ENCODE data around the gene HORMAD2. TPM values are rescaled to one million over a fixed set of nuclear protein-coding genes. Genes with fewer than 3 reads are reported as not detected.
"Not testable (repeated sequence)": the region's sequence is repeated elsewhere in the genome, so short reads cannot be mapped to it uniquely, and the experiment has no call there.

The HORMAD2 gene
- total RNA-seq, 1 donor: not detected

DNA sequence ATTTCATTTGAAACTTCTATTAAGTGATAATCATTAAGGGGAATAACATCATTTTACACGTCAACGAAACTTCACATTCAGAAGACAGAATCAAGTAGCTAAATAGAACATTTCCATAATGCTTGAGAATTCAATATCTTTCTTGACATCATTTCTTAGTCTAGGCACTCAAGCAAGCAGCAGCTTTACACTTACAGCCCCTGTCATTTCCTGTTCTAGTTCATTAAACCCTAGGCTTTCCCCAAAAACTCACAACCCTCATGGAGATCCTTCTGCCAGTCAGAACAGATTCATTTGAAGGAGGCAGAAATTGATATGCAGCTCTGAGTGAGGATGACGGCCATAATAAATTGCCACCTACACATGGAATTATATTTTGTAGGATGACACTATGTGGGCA, 5.3 kb upstream of the HORMAD2 start:
- Histone ChIP-seq H3K9me3 (ENCODE audit: low read depth, low read length) (no peaks in the 10 kb centered on the region), H3K4me3 (ENCODE audit: low read length) (no peak overlapping the region), H3K27me3 (ENCODE audit: insufficient read depth, low read length) (peaks cover 14% of the 10 kb centered on the region), H3K4me1 (ENCODE audit: insufficient read depth, low read length) (peaks cover 2% of the 10 kb centered on the region)

DNA sequence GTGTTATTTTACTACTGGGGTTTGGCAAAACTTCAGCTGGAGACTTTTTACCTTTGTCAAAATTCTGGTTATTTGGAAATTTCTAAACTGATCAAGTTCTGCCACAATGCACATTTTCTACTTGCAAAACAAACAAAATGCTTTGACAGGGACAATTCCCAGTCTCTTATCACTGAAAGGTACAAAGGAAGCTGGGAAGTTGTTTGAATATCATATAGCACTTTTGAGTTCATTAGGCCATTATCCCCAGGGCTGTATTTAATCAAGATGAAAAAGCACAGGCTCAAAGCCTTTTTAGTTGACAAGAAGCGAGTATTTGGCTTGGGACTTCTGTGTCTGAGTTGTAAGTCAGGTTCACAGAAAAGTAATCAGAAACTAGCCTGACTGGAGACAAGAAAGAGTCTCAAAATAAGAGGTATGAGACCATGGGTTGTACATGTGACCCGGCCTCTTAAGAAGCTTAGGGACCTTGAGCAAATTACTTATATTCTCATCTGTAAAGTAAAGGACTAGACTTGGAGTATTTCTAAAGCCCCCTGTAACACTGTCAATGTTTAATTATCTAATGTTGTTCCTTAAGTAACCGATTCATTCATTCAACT, 2.9 kb upstream of the HORMAD2 start:
- no peaks in the 10 kb centered on the region for H3K9me3 ChIP-seq (ENCODE audit: low read depth, low read length)
- no peak overlapping the region for H3K4me3 ChIP-seq (ENCODE audit: low read length)
- peaks cover 11% of the 10 kb centered on the region for H3K27me3 ChIP-seq (ENCODE audit: insufficient read depth, low read length)
- peaks cover 6% of the 10 kb centered on the region for H3K4me1 ChIP-seq (ENCODE audit: insufficient read depth, low read length)

DNA sequence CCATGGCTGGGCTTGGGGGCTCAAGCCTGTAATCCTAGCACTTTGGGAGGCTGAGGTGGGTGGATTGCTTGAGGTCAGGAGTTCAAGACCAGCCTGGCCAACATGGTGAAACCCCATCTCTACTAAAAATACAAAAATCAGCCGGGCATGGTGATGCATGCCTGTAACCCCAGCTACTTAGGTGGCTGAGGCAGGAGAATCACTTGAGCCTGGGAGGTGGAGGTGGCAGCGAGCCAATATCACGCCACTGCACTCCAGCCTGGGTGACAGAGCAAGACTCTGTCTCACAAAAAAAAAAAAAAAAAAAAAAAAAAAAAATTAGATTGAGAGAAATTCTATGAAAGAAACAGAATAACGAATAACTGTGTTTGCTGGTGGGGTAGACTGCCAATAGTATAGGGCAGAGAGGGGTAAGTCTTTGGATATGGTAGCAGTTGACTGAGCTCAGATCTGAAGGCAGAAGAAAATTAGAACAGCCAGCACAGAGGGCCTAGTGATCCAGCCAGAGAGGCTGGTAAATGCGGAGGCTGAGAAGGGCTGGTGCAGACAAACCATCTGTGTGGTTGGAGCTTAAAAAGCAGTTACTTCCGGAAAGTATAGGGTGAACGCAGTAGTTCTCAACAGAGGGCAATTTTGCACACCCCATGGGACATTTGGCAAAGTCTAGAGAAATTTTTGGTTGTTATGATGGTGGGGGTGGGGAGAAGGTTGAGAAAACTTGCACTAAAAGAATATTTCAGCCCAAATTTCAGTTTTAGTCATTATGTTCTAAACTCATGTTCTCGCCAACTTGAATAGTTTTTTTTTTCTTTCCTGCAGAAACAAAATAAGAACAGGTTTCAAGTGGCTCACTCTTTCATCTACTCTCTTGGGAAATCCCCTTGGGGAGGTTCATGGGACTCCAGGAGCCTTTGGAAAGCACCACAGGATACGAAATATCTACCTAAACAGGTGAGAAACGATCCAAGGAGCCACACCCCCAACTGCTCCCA, 1.6 kb upstream of the HORMAD2 start:
- no peaks in the 10 kb centered on the region for H3K9me3 ChIP-seq (ENCODE audit: low read depth, low read length)
- peaks cover 11% of the 10 kb centered on the region for H3K27me3 ChIP-seq (ENCODE audit: insufficient read depth, low read length)
- H3K4me3 ChIP-seq (ENCODE audit: low read length): no peak overlapping the region
- peaks cover 6% of the 10 kb centered on the region for H3K4me1 ChIP-seq (ENCODE audit: insufficient read depth, low read length)

DNA sequence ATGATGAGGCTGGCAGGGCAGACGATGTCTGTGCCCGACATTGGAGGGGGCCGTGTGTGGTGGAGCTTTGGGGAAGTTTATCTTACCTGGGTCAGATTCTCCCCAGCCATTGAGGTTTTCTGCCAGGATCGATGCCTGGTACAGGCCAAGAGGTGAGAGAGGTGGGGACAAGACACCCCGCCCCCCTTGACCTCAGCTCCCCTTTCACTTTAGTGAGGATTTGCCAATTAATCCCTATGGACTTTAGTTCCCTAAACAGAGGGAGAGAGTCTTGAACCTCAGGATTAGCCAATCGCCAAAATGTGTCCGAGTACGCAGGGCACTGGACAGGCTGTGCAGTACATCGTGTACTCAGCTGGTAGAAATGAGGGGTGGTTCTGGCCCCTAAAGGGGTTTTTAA, 541 bp downstream of the HORMAD2 start:
- Histone ChIP-seq H3K4me1 (ENCODE audit: insufficient read depth, low read length) (peaks cover 6% of the 10 kb centered on the region), H3K9me3 (ENCODE audit: low read depth, low read length) (no peaks in the 10 kb centered on the region), H3K4me3 (ENCODE audit: low read length) (no peak overlapping the region), H3K27me3 (ENCODE audit: insufficient read depth, low read length) (peaks cover 8% of the 10 kb centered on the region)

DNA sequence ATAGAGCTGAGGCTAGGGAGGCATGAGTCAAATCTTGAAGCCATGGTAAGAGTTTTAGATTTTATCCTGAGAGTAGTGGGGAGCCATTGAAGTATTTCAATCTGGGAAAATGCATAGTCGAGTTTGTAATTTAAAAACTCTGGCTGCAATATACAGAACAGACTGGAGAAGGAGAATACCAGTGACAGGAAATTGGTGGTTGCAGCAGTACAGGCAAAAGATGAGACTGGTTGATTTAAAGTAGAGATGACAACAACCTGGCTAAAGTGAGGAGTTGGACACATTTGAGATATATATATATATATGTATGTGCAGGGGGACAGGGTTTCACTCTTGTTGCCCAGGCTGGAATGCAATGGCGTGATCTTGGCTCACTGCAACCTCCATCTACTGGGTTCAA, 6.2 kb downstream of the HORMAD2 start:
- H3K9me3 ChIP-seq (ENCODE audit: low read depth, low read length): no peaks in the 10 kb centered on the region
- no peaks in the 10 kb centered on the region for H3K4me1 ChIP-seq (ENCODE audit: insufficient read depth, low read length)
- H3K27me3 ChIP-seq (ENCODE audit: insufficient read depth, low read length): no peaks in the 10 kb centered on the region
- H3K4me3 ChIP-seq (ENCODE audit: low read length): no peak overlapping the region

DNA sequence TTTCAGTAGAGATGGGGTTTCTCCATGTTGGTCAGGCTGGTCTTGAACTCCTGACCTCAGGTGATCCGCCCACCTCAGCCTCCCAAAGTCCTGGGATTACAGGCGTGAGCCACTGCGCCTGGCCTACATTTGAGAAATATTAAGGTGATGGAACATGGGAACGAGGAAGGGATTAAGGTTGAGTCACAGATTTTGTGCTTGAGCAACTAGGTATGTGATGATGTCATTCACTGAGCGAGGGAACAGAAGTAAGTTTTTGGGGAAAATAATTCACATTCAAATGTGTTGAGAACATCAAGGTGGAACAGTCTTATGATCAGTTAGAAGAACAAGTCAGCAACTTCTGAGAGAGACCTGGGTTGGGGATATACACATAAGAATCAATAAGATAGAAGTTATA, 6.8 kb downstream of the HORMAD2 start:
- not testable (repeated sequence) for H3K9me3 ChIP-seq (ENCODE audit: low read depth, low read length); H3K4me1 ChIP-seq (ENCODE audit: insufficient read depth, low read length); H3K27me3 ChIP-seq (ENCODE audit: insufficient read depth, low read length); H3K4me3 ChIP-seq (ENCODE audit: low read length)

DNA sequence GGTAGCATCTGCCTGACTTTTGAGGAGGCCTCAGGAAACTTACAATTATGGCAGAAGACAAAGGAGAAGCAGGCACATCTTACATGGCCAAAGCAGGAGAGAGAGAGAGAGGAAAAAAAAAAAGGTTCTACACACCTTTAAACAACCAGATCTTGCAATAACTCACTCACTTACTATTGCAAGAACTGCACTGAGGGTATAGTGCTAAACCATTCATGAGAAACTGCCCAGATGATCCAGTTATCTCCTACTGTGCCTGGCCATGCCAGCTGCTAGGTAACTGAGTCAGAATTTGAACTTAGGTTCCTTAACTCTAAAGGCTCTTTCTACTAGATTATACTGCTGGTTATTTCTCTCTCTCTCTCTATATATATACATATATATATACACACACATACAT, 7.3 kb downstream of the HORMAD2 start:
- H3K9me3 ChIP-seq (ENCODE audit: low read depth, low read length): no peaks in the 10 kb centered on the region
- H3K4me3 ChIP-seq (ENCODE audit: low read length): no peak overlapping the region
- H3K27me3 ChIP-seq (ENCODE audit: insufficient read depth, low read length): no peaks in the 10 kb centered on the region
- H3K4me1 ChIP-seq (ENCODE audit: insufficient read depth, low read length): no peaks in the 10 kb centered on the region

DNA sequence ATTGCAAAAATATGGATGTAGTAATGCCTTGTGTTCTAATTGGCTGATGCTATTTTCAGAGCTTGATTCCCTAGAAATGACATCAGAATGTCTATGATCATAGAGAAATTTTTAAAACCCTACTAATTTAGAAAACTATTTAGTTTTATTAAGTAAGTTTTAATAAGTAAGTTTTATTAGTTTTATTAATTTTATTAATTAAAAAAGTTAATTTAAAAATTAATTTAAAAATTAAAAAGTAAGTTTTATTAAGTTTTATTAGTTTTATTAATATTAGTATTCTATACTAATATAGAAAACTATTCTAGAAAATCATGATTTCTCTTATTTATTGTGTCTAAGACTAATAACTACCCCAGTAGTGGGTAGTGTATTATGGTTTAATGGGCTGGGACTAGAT, 8.2 kb downstream of the HORMAD2 start:
- no peaks in the 10 kb centered on the region for H3K27me3 ChIP-seq (ENCODE audit: insufficient read depth, low read length)
- no peaks in the 10 kb centered on the region for H3K9me3 ChIP-seq (ENCODE audit: low read depth, low read length)
- no peak overlapping the region for H3K4me3 ChIP-seq (ENCODE audit: low read length)
- H3K4me1 ChIP-seq (ENCODE audit: insufficient read depth, low read length): no peaks in the 10 kb centered on the region

DNA sequence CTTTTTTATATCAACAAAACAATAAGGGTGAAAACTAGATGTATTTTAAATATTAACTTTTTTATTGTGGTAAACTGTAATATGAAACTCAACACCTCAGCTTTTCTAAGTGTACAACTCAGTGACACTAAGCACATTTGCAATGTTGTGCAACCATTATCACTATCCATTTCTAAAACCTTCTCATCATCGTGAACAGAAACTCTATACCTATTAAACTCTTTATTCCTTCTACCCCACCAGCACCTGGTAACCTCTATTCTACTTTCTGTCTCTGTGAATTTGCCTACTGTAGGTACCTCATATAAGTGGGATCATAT, 9.4 kb downstream of the HORMAD2 start:
- no peaks in the 10 kb centered on the region for H3K9me3 ChIP-seq (ENCODE audit: low read depth, low read length)

DNA sequence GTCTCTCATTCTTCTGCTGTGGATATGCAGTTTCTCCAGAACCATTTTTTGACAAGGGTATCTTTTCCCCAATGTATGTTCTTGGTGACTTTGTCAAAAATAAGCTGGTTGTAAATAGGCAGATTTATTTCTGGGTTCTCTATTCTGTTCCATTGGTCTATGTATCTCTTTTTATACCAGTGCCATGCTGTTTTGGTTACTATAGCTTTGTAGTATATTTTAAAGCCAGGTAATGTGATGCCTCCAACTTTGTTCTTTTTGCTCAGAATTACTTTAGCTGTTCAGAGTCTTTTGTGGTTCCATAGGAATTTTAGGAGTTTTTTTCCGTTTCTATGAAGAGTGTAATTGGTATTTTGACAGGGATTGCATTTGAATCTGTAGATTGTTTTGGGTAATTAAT, 12.4 kb downstream of the HORMAD2 start:
- Histone ChIP-seq H3K9me3 (ENCODE audit: low read depth, low read length) (no peaks in the 10 kb centered on the region), H3K4me3 (ENCODE audit: low read length) (no peak overlapping the region), H3K27me3 (ENCODE audit: insufficient read depth, low read length) (no peaks in the 10 kb centered on the region), H3K4me1 (ENCODE audit: insufficient read depth, low read length) (no peaks in the 10 kb centered on the region)

More for the DNA sequence above, 9.4 kb downstream of the HORMAD2 start:
- Histone ChIP-seq H3K27me3 (ENCODE audit: insufficient read depth, low read length) (no peaks in the 10 kb centered on the region), H3K4me3 (ENCODE audit: low read length) (no peak overlapping the region), H3K4me1 (ENCODE audit: insufficient read depth, low read length) (no peaks in the 10 kb centered on the region)

DNA sequence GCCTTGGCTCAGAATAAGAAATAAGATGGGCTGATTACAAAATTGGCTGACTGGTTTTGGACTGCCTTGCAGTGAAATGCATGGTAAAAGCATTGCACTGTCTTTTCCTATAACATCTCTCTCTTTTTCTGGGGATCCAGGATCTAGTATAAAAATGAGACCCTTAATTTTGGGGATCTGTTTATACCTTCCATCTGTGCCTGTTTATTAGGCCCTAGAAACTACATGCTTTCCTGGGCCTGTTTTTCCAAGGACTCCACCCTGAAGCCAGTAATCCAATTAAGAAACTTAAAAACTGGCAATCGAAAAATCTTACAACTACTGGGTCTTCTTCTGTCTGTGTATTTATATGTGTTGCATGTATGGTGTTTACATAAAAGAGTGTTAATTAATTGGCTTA, 14.5 kb downstream of the HORMAD2 start:
- Histone ChIP-seq H3K4me3 (ENCODE audit: low read length) (no peak overlapping the region), H3K27me3 (ENCODE audit: insufficient read depth, low read length) (no peaks in the 10 kb centered on the region), H3K4me1 (ENCODE audit: insufficient read depth, low read length) (no peaks in the 10 kb centered on the region), H3K9me3 (ENCODE audit: low read depth, low read length) (no peaks in the 10 kb centered on the region)

DNA sequence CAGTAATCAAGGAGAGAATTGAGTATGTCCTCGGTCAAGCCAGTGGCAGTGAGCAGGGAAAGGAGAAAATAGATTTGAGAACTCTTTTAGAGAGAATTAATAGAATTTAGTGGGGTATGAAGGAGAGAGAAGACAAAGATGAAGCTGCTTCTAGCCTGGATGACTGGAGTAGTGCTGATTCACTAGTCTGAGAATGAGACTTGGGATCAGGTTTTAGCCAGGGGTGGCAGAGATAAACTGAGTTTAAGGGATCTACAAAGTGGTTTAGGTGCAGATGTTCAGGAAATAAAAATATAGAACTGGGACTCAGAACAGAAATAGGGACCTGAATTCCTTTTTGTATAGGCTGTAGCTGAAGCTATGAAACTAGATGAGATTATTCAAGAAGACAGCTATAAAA, 17.6 kb downstream of the HORMAD2 start:
- H3K27me3 ChIP-seq (ENCODE audit: insufficient read depth, low read length): no peaks in the 10 kb centered on the region
- H3K4me1 ChIP-seq (ENCODE audit: insufficient read depth, low read length): no peaks in the 10 kb centered on the region
- H3K4me3 ChIP-seq (ENCODE audit: low read length): no peak overlapping the region
- no peaks in the 10 kb centered on the region for H3K9me3 ChIP-seq (ENCODE audit: low read depth, low read length)

DNA sequence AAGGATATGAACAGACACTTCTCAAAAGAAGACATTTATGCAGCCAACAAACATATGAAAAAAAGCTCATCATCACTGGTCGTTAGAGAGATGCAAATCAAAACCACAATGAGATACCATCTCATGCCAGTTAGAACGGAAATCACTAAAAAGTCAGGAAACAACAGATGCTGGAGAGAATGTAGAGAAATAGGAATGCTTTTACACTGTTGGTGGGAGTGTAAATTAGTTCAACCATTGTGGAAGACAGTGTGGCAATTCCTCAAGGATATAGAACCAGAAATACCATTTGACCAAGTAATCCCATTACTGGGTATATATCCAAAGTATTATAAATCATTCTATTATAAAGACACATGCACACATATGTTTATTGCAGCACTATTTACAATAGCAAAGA, 20.5 kb downstream of the HORMAD2 start:
- not testable (repeated sequence) for H3K9me3 ChIP-seq (ENCODE audit: low read depth, low read length)

DNA sequence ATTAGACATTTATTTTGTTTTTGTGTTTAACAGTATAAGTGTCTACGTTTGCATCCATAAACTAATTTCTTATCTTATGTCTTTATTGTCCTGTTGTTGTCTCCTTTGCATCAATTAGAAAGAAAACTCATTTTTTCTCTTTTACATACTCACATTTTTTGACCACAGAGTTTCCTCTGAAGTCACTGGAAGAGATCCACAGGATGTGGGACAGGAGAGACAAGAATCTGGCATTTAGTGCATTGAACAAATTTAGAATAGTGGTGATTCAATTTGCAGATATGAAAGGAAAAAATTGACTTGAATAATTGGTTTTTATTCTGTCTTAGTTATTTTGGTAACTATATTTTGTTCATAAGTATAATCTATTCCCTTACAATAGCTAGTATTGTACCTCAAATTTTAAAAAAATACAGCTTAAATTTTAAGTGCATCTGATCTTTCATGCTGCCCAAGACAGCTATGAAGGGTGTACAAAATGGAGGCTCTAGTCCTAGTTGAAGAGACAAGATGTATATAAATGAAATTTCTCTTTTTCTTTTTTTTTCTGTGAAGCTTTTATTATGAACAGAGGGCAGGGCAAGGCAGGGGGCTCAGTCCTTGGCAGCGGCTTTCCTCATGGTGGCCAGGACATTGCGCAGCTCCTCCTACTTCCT, 24.4 kb downstream of the HORMAD2 start:
- Histone ChIP-seq H3K9me3 (ENCODE audit: low read depth, low read length) (no peaks in the 10 kb centered on the region), H3K4me1 (ENCODE audit: insufficient read depth, low read length) (peaks cover 5% of the 10 kb centered on the region)

More for the DNA sequence above, 20.5 kb downstream of the HORMAD2 start:
- not testable (repeated sequence) for H3K27me3 ChIP-seq (ENCODE audit: insufficient read depth, low read length); H3K4me3 ChIP-seq (ENCODE audit: low read length); H3K4me1 ChIP-seq (ENCODE audit: insufficient read depth, low read length)

DNA sequence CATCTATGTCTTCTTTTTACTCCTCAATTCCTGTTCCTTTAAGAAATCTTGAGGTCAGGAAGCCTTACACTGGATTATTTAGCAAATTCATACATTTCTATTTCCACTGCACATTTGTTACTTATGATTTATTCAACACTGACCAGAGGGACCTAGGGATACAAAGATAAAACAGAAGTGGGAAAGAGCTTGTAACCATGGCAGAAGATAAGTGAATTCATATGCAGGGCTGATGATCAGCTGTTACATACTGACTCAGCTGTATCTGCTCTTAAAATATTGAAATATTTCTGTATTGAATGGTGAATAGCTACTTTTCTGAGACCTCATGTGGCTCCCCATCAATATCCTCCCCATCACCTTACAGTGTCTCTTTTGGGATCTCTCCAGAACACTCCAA, 25.2 kb downstream of the HORMAD2 start:
- Histone ChIP-seq H3K27me3 (ENCODE audit: insufficient read depth, low read length) (no peaks in the 10 kb centered on the region), H3K4me3 (ENCODE audit: low read length) (no peak overlapping the region), H3K9me3 (ENCODE audit: low read depth, low read length) (no peaks in the 10 kb centered on the region), H3K4me1 (ENCODE audit: insufficient read depth, low read length) (peaks cover 5% of the 10 kb centered on the region)

More for the DNA sequence above, 24.4 kb downstream of the HORMAD2 start:
- H3K27me3 ChIP-seq (ENCODE audit: insufficient read depth, low read length): no peaks in the 10 kb centered on the region
- H3K4me3 ChIP-seq (ENCODE audit: low read length): no peak overlapping the region

Data from mononuclear cell (primary cell).